NB4 (cell line): ENCODE measurements around the gene TUBA1C.
"Not testable (repeated sequence)": the region's sequence is repeated elsewhere in the genome, so short reads cannot be mapped to it uniquely, and the experiment has no call there.

Experiments used
- MYC ChIP-seq: IDR thresholded peaks from 2 replicates; pipeline ENCODE4 v1.6.1; 2011; ENCODE audit warnings: low read depth, low read length
- POLR2A ChIP-seq: IDR thresholded peaks from 2 replicates; pipeline ENCODE4 v1.6.1; 2011; ENCODE audit warnings: mild to moderate bottlenecking; ENCODE audit not compliant: insufficient read length; ENCODE audit errors: extremely low read depth
- TF ChIP-seq, protein P1 (sequence below): IDR thresholded peaks from one replicate; pipeline ENCODE4 v1.5.1; 2012; ENCODE audit warnings: low read depth, low read length

GRCh38 chr12:49257508-49258184 is 7.2 kb upstream of the TUBA1C start:
- TF ChIP-seq, protein P1, sequence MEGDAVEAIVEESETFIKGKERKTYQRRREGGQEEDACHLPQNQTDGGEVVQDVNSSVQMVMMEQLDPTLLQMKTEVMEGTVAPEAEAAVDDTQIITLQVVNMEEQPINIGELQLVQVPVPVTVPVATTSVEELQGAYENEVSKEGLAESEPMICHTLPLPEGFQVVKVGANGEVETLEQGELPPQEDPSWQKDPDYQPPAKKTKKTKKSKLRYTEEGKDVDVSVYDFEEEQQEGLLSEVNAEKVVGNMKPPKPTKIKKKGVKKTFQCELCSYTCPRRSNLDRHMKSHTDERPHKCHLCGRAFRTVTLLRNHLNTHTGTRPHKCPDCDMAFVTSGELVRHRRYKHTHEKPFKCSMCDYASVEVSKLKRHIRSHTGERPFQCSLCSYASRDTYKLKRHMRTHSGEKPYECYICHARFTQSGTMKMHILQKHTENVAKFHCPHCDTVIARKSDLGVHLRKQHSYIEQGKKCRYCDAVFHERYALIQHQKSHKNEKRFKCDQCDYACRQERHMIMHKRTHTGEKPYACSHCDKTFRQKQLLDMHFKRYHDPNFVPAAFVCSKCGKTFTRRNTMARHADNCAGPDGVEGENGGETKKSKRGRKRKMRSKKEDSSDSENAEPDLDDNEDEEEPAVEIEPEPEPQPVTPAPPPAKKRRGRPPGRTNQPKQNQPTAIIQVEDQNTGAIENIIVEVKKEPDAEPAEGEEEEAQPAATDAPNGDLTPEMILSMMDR, result not testable (repeated sequence)
- TF ChIP-seq POLR2A, MYC: not testable (repeated sequence)
